GM18507 (cell line): Measurements from ENCODE around the gene PHETA1.
"Not testable (repeated sequence)": the region's sequence is repeated elsewhere in the genome, so short reads cannot be mapped to it uniquely, and the experiment has no call there.

ENCODE experiments used
- DNase-seq: peaks from one replicate; pipeline ENCODE4 v3.0.0; 2011; ENCODE audit warnings: low read depth; ENCODE audit not compliant: insufficient read length; ENCODE audit errors: extremely low spot score
- FAIRE-seq: peaks from 2 replicates; lab custom pipeline; 2011; peaks lifted over from hg19 to GRCh38; lab: Jason Lieb, UNC

The PHETA1 gene

DNA sequence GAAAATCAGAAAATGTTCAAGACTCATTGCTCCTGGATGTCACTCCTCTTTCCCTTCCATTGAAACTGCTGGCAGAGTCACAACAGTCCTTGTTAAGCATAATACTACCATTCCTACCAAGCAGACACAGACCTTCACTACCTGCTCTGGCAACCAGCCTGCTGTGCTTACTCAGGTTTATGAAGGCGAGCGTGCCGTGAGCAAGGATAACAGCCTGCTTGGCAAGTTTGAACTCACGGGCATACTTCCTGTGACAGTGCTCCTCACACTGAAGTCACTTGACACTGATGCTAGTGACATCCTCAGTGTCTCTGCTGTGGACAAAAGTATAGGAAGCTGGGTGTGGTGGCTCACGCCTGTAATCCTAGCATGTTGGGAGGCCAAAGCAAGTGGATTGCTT, 15.7 kb upstream of the PHETA1 start:
- FAIRE-seq = no peak
- DNase-seq = no peak

DNA sequence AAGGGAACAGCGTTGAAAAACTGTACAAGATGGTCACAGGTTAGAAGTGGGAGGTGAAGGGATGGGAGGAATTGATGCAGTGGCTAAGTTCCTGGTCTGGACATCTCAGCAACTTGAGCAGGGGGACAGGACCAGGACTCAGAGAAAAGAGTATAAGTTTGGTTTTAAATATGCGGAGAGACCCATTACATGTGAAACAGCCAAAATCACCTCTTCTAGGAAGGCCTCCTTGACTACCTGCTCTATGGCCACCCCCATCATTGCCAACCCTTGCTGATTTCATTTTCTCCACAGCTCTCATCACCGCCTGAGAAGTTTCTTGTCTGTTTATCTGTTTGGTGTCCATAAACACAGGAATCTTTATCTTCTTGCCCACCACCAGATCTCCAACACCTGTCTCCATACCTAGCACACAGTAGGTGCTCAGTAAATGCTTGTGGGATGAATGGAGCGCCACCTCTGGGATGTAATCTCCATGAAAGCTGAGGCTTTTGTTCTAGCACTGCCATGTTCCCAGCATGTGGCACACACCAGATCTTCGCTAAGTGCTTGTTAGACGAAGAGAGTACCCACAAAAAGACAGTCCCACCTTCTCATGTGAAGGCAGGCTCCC, 11.2 kb upstream of the PHETA1 start:
- DNase-seq (no peak), FAIRE-seq (no peak)

- DNase-seq = no peak
- FAIRE-seq = no peak
Observed at GRCh38 chr12:111377440-111377839, 8.5 kb upstream of the PHETA1 start.

- FAIRE-seq, DNase-seq: not testable (repeated sequence)
Observed at GRCh38 chr12:111373231-111373630, 4.3 kb upstream of the PHETA1 start.

DNA sequence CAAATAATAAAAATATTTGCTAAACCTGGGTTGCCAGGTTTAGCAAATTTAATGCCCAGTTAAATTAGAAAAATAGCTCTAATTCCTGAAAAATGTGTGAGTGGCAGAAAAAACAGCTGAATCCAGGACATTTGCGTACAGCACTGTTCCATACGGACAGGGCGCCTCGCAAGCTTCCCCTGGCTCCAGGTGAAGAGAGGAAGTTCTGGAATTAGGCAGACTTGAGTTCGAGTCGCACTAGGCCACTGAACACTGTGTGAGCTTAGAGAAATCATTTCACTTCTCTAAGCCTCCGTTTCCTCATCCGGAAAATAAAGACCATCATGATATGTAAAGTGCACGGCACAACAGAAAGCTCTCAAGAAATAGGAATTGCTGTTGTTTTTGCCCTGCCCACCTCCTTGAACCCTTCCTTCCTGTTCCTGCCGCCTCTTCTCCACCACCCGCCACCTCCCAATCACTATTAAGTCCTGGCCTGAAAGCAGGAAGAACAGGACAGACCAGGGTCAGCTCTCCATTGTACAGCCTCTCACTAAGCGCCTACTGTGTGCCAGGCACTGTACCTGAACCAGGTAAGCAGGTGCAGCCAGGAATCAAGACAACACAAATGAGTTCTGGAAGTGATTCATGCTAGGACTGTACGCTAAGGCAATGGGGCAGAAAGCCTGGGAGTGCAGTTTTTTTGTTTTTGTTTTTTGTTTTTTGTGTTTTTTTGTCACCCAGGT, 763 bp upstream of the PHETA1 start:
- FAIRE-seq (no peak), DNase-seq (no peak)

DNA sequence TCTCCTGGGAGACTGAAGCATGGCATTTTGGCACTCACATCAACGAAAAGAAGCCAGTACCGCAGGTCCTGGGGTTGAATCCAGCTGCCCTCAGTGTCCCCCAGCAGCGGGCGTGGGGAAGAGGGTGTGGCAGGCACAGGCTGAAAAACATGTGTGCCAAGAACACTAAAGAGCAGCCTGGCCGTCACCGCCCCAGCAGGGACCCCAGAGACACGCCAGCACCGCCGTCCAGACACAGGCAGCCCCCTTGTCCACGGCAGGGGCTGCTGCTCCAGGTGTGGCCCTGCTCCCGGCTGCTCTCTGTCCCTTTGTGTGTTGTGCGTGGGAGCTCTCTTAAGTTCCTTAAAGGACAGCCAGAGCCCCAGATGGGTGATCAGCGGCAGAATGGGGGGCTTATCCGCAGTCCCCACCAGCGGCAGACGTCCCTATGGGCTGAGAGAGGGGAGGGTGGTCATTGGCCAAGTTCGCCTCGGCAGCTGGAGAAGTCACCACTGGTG, 556 bp downstream of the PHETA1 start:
- no peak for DNase-seq

DNA sequence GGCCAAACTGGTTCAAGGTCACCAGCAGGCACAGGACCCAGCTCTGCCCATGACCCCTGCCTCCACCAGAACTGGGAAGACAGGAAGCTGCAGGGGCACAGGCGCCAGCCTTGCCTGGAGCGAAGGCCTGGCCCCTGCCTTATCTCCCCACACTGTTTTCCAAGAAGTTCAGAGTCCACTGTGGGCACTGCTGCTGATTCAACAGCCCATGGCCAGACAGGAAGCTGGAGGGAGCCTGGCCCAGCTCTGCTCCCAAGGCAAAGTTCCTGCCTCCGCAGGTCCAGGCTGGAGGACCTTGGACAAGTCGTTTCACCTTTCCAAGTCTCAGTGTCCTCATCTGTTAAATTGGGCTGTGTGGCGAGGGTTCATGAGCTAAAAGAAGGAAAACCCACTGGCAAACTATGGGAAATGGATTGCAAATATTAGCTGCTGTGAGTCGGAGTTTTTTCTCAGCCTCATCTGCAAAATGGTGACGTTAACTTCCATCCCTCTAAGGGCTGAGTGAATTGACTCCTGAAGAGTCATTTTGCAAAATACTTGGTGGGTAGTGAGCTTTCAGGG, 1.2 kb downstream of the PHETA1 start:
- no peak for FAIRE-seq

More for the DNA sequence above, 556 bp downstream of the PHETA1 start:
- FAIRE-seq = no peak

DNA sequence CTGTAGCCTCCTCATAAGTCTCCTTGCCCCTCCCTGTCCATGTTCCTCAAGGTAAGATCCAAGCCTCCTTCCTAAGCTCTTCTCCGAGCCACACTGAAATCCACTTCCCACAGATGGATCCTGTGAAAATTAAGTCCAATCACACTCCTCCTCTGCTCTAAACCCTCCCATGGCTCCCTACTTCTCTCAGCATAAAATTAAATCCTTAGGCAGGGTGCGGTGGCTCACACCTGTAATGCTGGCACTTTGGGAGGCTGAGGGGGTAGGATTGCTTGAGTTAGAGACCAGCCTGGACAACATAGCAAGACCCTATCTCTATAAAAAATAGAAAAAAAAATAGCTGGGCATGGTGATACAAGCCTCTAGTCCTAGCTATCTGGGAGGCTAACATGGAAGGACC, 2.3 kb downstream of the PHETA1 start:
- DNase-seq = no peak
- no peak for FAIRE-seq

More for the DNA sequence above, 1.2 kb downstream of the PHETA1 start:
- no peak for DNase-seq

DNA sequence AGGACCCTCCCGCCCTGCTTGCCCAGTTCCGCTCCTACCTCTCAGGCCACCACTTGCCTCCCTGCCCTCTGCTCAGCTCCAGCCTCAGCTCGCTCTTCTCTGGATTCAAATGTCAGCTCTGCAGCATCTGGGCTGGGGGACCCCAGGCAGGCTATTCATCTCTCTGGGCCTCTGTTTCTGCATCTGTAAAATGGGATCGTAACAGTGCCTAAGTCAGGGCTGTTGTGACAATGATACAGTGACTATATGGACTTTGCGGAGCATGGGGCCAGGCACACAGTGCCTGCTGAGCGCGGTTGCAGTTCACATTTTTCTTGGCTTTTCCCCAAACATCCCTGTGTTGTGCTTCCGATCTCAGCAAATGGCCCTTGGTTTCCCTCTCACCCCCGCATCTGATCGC, 2.8 kb downstream of the PHETA1 start:
- FAIRE-seq = no peak

GRCh38 chr12:111363578-111363977, 5.3 kb downstream of the PHETA1 start:
- DNase-seq (no peak), FAIRE-seq (no peak)

More for the DNA sequence above, 2.8 kb downstream of the PHETA1 start:
- no peak for DNase-seq

GRCh38 chr12:111362687-111363475, 6.0 kb downstream of the PHETA1 start:
- FAIRE-seq (no peak), DNase-seq (no peak)

- DNase-seq (no peak), FAIRE-seq (no peak)
Observed at GRCh38 chr12:111361717-111362576, 6.9 kb downstream of the PHETA1 start.

- FAIRE-seq (no peak), DNase-seq (no peak)
Observed at GRCh38 chr12:111361073-111361716, 7.7 kb downstream of the PHETA1 start.

- DNase-seq (no peak), FAIRE-seq (no peak)
Observed at GRCh38 chr12:111360325-111360930, 8.5 kb downstream of the PHETA1 start.

- no peak for DNase-seq
Observed at GRCh38 chr12:111359914-111360276, 9.0 kb downstream of the PHETA1 start.

GRCh38 chr12:111359231-111359913, 9.5 kb downstream of the PHETA1 start:
- DNase-seq (no peak), FAIRE-seq (no peak)

More at GRCh38 chr12:111359914-111360276, 9.0 kb downstream of the PHETA1 start:
- no peak for FAIRE-seq

DNA sequence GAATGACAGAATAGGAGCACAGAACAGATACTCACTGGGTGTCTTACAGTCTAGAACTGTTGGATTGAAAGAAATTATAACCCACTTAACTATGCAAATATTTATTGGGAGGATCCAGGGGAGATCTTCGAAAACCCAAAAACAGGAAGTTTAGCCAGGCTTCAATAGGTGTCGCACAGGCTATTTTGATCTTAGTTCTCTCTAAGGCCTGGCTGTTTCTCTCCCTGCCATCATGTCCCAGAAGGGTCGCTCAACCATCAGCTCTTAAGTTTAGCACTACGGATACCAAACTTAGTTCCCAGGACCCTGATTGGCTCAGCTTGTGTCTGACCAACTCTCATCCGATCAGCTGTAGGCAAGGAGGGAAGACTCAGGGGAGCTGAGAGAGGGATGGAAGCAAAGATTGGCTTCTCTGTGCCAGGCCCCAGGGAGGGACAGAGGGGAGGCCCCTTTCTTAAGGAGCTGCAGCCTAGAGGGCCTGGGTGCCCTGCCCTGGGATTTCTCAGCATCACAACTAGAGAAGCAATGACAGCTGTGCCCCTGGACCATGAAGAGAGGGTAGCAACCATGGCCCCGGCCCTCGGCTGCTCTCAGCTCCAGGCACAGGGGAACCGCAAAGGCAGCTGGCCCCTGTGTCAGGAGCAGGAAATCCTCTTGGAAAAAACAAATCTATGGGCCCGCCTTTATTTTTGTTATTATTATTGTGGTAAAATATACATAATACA, 13.5 kb downstream of the PHETA1 start:
- peak; percentile 42 for FAIRE-seq
- peak; percentile 17 for DNase-seq
